CD4-positive, alpha-beta T cell treated with Interleukin-21 for 1 hour (primary cell): Measurements from ENCODE around the gene STX7.

Experiments
- DNase-seq: peaks from one replicate; pipeline ENCODE4 v3.0.0-alpha.2; 2020

STX7 gene

GRCh38 chr6:132411296-132411695, 101.6 kb downstream of the STX7 start:
- DNase-seq = no peak

GRCh38 chr6:132410830-132411229, 102.1 kb downstream of the STX7 start:
- no peak for DNase-seq

DNA sequence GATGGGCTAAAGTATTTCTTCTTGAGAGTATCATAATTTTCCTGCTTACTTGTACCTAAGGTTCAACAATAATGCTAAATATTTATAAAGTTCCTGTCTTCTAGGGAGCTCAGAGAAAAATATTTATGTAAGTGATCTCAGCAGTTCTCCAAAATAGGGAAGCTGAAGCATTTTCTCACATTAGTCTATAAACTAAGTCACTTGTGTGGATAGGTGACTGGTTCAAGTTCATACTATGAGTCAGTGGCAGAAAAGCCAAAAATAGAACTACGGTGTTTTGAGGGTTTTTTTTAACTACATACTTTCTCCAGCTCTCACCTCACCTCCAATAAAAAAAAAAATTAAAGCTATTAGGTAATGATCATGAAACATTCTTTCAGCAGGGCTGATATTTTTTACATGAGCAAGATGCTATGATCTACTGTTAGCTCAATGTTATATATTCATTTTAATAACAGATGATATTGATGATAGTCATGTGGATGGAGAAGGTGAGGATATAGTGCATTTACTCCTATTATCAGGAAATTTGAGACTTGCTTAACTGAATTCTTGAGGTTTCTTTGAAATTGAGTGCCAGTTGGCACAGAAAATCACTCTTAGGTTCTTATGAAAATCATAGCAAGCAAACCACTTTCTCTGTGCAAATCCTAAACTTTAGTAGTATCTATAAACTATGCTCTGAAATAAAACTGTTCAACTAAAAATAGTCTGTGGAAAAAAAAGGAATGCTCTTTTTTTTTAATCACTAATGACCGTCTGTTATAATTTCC, 107.6 kb downstream of the STX7 start:
- no peak for DNase-seq

DNA sequence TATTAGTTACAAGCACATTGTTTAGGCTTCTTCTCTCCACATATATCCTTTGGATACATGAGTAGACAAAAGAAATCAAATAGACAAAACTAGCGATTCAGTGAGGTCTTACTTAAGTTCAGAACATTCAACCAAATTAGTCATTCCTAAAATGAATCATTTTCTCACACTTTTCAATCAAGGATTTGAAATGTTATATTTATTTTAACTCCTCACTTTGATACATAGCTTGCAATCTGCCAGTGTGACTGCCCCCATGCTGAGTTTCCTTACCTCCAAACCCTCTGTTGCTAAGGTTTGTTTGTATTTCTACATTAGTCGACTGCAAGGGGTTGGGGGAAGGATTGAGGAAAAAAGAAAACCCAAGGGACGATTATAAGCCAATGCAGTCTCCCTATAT, 108.2 kb downstream of the STX7 start:
- no peak for DNase-seq

GRCh38 chr6:132404330-132404729, 108.6 kb downstream of the STX7 start:
- DNase-seq = no peak

GRCh38 chr6:132401618-132402285, 111.2 kb downstream of the STX7 start:
- DNase-seq = no peak

GRCh38 chr6:132400883-132401617, 111.9 kb downstream of the STX7 start, which contains the start of gene MOXD1:
MOXD1 (minus strand) TSS chr6:132401475; CDS start chr6:132401426, 49 bp downstream.
- no peak for DNase-seq

DNA sequence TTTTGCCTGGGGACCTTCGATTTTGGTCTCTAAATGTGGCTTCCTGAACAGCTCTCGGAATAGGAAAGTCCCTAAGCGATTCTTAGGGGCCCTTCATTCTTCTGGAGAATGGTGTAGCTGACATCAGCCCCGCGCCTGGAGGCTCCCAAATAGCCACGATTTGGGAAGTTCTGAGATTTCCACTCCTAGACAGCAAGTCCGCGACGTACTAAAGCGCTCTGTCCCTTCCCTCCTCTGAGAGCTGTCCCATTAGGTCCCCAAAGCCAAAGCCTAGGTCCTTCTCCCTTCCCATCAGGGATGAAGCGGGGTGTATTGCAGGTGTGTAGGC, 112.4 kb downstream of the STX7 start:
- no peak for DNase-seq

DNA sequence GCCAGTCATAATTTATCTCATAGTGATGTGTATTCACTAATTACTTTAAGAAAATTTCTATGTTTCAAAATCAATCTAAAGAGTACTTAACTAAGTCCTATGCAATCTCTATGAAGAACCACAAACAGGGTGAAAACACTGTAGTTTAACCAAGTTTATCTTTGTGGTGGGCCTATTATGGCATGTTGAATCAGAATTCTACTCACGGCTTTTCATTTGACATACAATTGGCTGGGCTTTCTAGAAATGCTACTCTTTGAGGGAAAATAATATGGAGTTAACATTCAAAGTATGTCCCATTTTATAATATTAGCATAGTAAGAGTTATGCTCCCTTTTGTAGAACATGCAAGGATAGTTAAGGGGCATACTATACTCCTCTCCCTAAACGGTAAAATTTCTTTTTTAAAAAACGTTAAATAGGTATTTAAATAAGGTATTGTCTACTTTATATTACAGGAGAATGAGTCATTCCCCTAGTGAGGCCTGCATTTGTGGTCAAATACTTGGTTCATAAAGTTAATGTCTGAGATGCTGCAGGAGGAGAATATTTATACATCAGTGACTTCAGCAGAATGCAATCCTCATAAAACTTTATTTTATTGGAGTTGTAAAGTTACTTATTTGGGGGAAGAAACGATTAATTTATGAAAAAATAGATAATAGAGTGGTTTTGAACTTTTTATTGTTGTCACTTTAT, 113.4 kb downstream of the STX7 start:
- DNase-seq = no peak
